ENCODE data around the gene TSPAN14.

The TSPAN14 gene

GRCh38 chr10:80485076-80485945, 31.2 kb downstream of the TSPAN14 start:
- peaks cover under 1% of the 10 kb centered on the region for H3K9me3 Mint-ChIP-seq
- peak overlapping the region; percentile 96 for H3K27ac Mint-ChIP-seq
- DNase-seq: no peak
- H3K27me3 Mint-ChIP-seq (ENCODE audit: low read depth, poor library complexity): no peaks in the 10 kb centered on the region
- H3K4me3 Mint-ChIP-seq: no peak overlapping the region
- H3K4me1 Mint-ChIP-seq: peaks cover 56% of the 10 kb centered on the region
- TF ChIP-seq CTCF (IDR thresholded peaks at IDR 0.05): no peak
- H3K36me3 Mint-ChIP-seq (ENCODE audit: low read depth): peaks cover 39% of the 10 kb centered on the region

GRCh38 chr10:80485946-80486764, 32.0 kb downstream of the TSPAN14 start:
- Mint-ChIP-seq H3K4me1 (peaks cover 55% of the 10 kb centered on the region), H3K9me3 (no peaks in the 10 kb centered on the region), H3K27ac (peak overlapping the region; percentile 96), H3K36me3 (ENCODE audit: low read depth) (peaks cover 42% of the 10 kb centered on the region), H3K4me3 (peak overlapping the region; percentile 51), H3K27me3 (ENCODE audit: low read depth, poor library complexity) (no peaks in the 10 kb centered on the region)
- no peak for DNase-seq
- TF ChIP-seq CTCF (IDR thresholded peaks at IDR 0.05): no peak

- peaks cover 51% of the 10 kb centered on the region for H3K4me1 Mint-ChIP-seq
- TF ChIP-seq CTCF (IDR thresholded peaks at IDR 0.05): no peak
- no peaks in the 10 kb centered on the region for H3K9me3 Mint-ChIP-seq
- no peaks in the 10 kb centered on the region for H3K27me3 Mint-ChIP-seq (ENCODE audit: low read depth, poor library complexity)
- no peak for DNase-seq
- peak overlapping the region; percentile 96 for H3K27ac Mint-ChIP-seq
- H3K4me3 Mint-ChIP-seq: no peak overlapping the region
- peaks cover 44% of the 10 kb centered on the region for H3K36me3 Mint-ChIP-seq (ENCODE audit: low read depth)
These were observed 32.8 kb downstream of the TSPAN14 start for GRCh38 chr10:80486785-80487420.

- TF ChIP-seq CTCF (IDR thresholded peaks at IDR 0.05): no peak
- Mint-ChIP-seq H3K9me3 (no peaks in the 10 kb centered on the region), H3K27me3 (ENCODE audit: low read depth, poor library complexity) (no peaks in the 10 kb centered on the region), H3K4me3 (no peak overlapping the region), H3K36me3 (ENCODE audit: low read depth) (peaks cover 46% of the 10 kb centered on the region), H3K27ac (no peak overlapping the region), H3K4me1 (peaks cover 51% of the 10 kb centered on the region)
- no peak for DNase-seq
These were observed 33.3 kb downstream of the TSPAN14 start for GRCh38 chr10:80487421-80487785.

GRCh38 chr10:80487791-80488538, 33.9 kb downstream of the TSPAN14 start:
- H3K4me1 Mint-ChIP-seq: peaks cover 51% of the 10 kb centered on the region
- no peak for DNase-seq
- H3K36me3 Mint-ChIP-seq (ENCODE audit: low read depth): peaks cover 52% of the 10 kb centered on the region
- no peak overlapping the region for H3K27ac Mint-ChIP-seq
- no peaks in the 10 kb centered on the region for H3K27me3 Mint-ChIP-seq (ENCODE audit: low read depth, poor library complexity)
- no peak for TF ChIP-seq CTCF (IDR thresholded peaks at IDR 0.05)
- H3K9me3 Mint-ChIP-seq: no peaks in the 10 kb centered on the region
- H3K4me3 Mint-ChIP-seq: no peak overlapping the region

Measured in nephron progenitor cell (in vitro differentiated cells).